CD4-positive, alpha-beta T cell (primary cell): ENCODE data around the gene COL20A1. TPM values are rescaled to one million over a fixed set of nuclear protein-coding genes. Genes with fewer than 3 reads are reported as not detected.

Experiments used
- ATAC-seq: fragments of 200-7000 bp; cut with Tn5 transposase; one replicate; pipeline ENCODE4 v1.10.0; 2022; ENCODE audit warnings: mild to moderate bottlenecking; ENCODE audit not compliant: poor library complexity
- CTCF ChIA-PET: fragments of 350-600 bp; sonication (Branson Sonifier 250); formaldehyde crosslinking; loops from one replicate; lab custom pipeline; 2021; ENCODE audit warnings: antibody characterized with exemption, inconsistent platforms; lab: Charles Lee
- POLR2A ChIA-PET: fragments of 350-600 bp; sonication (Branson Sonifier 250); formaldehyde crosslinking; loops from one replicate; lab custom pipeline; 2021; ENCODE audit warnings: antibody characterized with exemption, inconsistent platforms; lab: Charles Lee
- DNase-seq, 14 experiments: peaks; one replicate each; pipeline ENCODE4 v3.0.0-alpha.2; 2013 to 2020; ENCODE audit warnings: mixed read lengths in 2 of 14
- H3K27ac ChIP-seq, 2 donors: one replicate each; pipeline versions ENCODE4 v1.5.1 to v1.7.0; 2013; ENCODE audit warnings: low read length in 2 of 2, low read depth in 1 of 2, mild to moderate bottlenecking in 1 of 2
- H3K27me3 ChIP-seq, 2 experiments: 1 replicate in 1 of 2; 2 replicates in 1 of 2; pipeline versions ENCODE4 v1.6.1 to v1.7.0; 2013; ENCODE audit warnings: low read length in 2 of 2, control low read depth in 1 of 2, mild to moderate bottlenecking in 1 of 2, moderate library complexity in 1 of 2; ENCODE audit not compliant: insufficient read depth in 2 of 2, control insufficient read depth in 1 of 2
- H3K36me3 ChIP-seq: one replicate; pipeline ENCODE4 v1.6.1; 2013; ENCODE audit warnings: low read length, control low read depth; ENCODE audit not compliant: insufficient read depth
- H3K4me1 ChIP-seq: one replicate; pipeline ENCODE4 v1.6.1; 2013; ENCODE audit warnings: low read length, control low read depth; ENCODE audit not compliant: insufficient read depth
- H3K4me3 ChIP-seq: one replicate; pipeline ENCODE4 v1.5.1; 2013; ENCODE audit warnings: mild to moderate bottlenecking, low read length, moderate library complexity
- H3K9me3 ChIP-seq, 2 experiments: 1 replicate in 1 of 2; 2 replicates in 1 of 2; pipeline versions ENCODE4 v1.6.1 to v1.7.0; 2013; ENCODE audit warnings: low read length in 2 of 2, mild to moderate bottlenecking in 2 of 2, control low read depth in 1 of 2, moderate library complexity in 1 of 2; ENCODE audit not compliant: control insufficient read depth in 1 of 2, insufficient read depth in 1 of 2
- H3K27ac Mint-ChIP-seq: one replicate; pipeline ENCODE4 v1.8.0; 2020; ENCODE audit warnings: mixed read lengths
- H3K27me3 Mint-ChIP-seq: one replicate; pipeline ENCODE4 v1.8.0; 2021; ENCODE audit warnings: mixed read lengths
- H3K36me3 Mint-ChIP-seq: one replicate; pipeline ENCODE4 v1.8.0; 2021; ENCODE audit warnings: low read depth, mixed read lengths
- H3K4me1 Mint-ChIP-seq: one replicate; pipeline ENCODE4 v1.8.0; 2021; ENCODE audit warnings: low read depth, mixed read lengths
- H3K4me3 Mint-ChIP-seq: one replicate; pipeline ENCODE4 v1.8.0; 2020; ENCODE audit warnings: mild to moderate bottlenecking, mixed read lengths
- H3K9me3 Mint-ChIP-seq: one replicate; pipeline ENCODE4 v1.8.0; 2020; ENCODE audit warnings: mixed read lengths
- CTCF ChIP-seq: fragments of 200-600 bp; IDR thresholded peaks from one replicate; pipeline ENCODE4 v1.8.0; 2022; ENCODE audit warnings: antibody characterized with exemption, mild to moderate bottlenecking
- intact Hi-C, 2 experiments: fragments of 100-400 bp; cut with DNase I in 1 of 2; cut with micrococcal nuclease in 1 of 2; formaldehyde crosslinking; loops; one replicate each; pipeline versions ENCODE4 v1.15.1 to v1.9.0; 2023 to 2025; cut with DNase I, micrococcal nuclease
- total RNA-seq, 174 experiments: library from RNA in 2 of 174; stranded (reverse) in 2 of 174; gene quantifications; one replicate each; pipeline ENCODE4 v1.2.3 and lab custom pipeline; 2021 to 2026

COL20A1 gene
- total RNA-seq, 2 experiments from 2014 or later: 0.03 TPM; not detected in 1

- intact Hi-C loops: no loop called here
- Mint-ChIP-seq H3K27me3 (peaks cover 32% of the 10 kb centered on the region), H3K36me3 (no peaks in the 10 kb centered on the region), H3K4me3 (no peak overlapping the region), H3K9me3 (no peaks in the 10 kb centered on the region), H3K4me1 (peaks cover 13% of the 10 kb centered on the region), H3K27ac (peak overlapping the region; percentile 49)
- TF ChIP-seq CTCF: no peak
- Histone ChIP-seq H3K4me1 (peaks cover 25% of the 10 kb centered on the region), H3K36me3 (no peaks in the 10 kb centered on the region), H3K9me3 (peaks cover 0 to 12% of the 10 kb centered on the region in 2 experiments), H3K27ac (no peak overlapping the region), H3K27me3 (peaks cover 11 to 24% of the 10 kb centered on the region in 2 experiments), H3K4me3 (peak overlapping the region; percentile 19)
- DNase-seq (peak in 6 of 14 experiments; percentile 7 to 49 (median 36)), ATAC-seq (peak; percentile 70)
- ChIA-PET CTCF (no interaction called here), POLR2A (interaction anchor here (1.0 kb wide), 1 partner anchor 10 kb away, joined by 3 read pairs; no protein-coding TSS in a partner anchor)
These were observed 2.4 kb downstream of the COL20A1 start for GRCh38 chr20:63295422-63295821.

GRCh38 chr20:63295846-63296245 lies 2.9 kb downstream of the COL20A1 start:
- ATAC-seq: no peak
- ChIA-PET CTCF (no interaction called here), POLR2A (interaction anchor here (1.0 kb wide), 1 partner anchor 11 kb away, joined by 3 read pairs; no protein-coding TSS in a partner anchor)
- Mint-ChIP-seq H3K27ac (peak overlapping the region; percentile 49), H3K27me3 (peaks cover 36% of the 10 kb centered on the region), H3K36me3 (no peaks in the 10 kb centered on the region), H3K4me3 (no peak overlapping the region), H3K9me3 (no peaks in the 10 kb centered on the region), H3K4me1 (peaks cover 13% of the 10 kb centered on the region)
- DNase-seq: no peak
- peaks cover 25% of the 10 kb centered on the region for H3K4me1 ChIP-seq
- intact Hi-C loops: no loop called here
- peaks cover 11 to 24% of the 10 kb centered on the region in 2 experiments for H3K27me3 ChIP-seq
- peak overlapping the region; percentile 19 for H3K4me3 ChIP-seq
- H3K9me3 ChIP-seq: peaks cover 0 to 14% of the 10 kb centered on the region in 2 experiments
- no peaks in the 10 kb centered on the region for H3K36me3 ChIP-seq
- no peak for TF ChIP-seq CTCF
- no peak overlapping the region for H3K27ac ChIP-seq

- no peak overlapping the region for H3K27ac Mint-ChIP-seq
- Histone ChIP-seq H3K4me1 (peaks cover 18% of the 10 kb centered on the region), H3K27ac (no peak overlapping the region), H3K36me3 (no peaks in the 10 kb centered on the region), H3K9me3 (peaks cover 0 to 17% of the 10 kb centered on the region in 2 experiments), H3K27me3 (peaks cover 11 to 24% of the 10 kb centered on the region in 2 experiments), H3K4me3 (no peak overlapping the region)
- ATAC-seq (no peak), DNase-seq (no peak)
- no peaks in the 10 kb centered on the region for H3K36me3 Mint-ChIP-seq
- no peak for TF ChIP-seq CTCF
- peaks cover 43% of the 10 kb centered on the region for H3K27me3 Mint-ChIP-seq
- intact Hi-C loops: no loop called here
- H3K4me1 Mint-ChIP-seq: peaks cover 13% of the 10 kb centered on the region
- H3K9me3 Mint-ChIP-seq: peaks cover 3% of the 10 kb centered on the region
- ChIA-PET POLR2A (no interaction called here), CTCF (interaction anchor here (1.2 kb wide), 1 partner anchor 73 kb away, joined by 5 read pairs; no protein-coding TSS in a partner anchor)
- H3K4me3 Mint-ChIP-seq: no peak overlapping the region
These were observed 3.7 kb downstream of the COL20A1 start for GRCh38 chr20:63296531-63297299.
